Stimulated activated CD4-positive, alpha-beta T cell treated with anti-CD3 and anti-CD28 coated beads, Interleukin-2, amount 100 ng/mL, for 4 hours (primary cell): ENCODE measurements around the gene MCU.
"Not testable (repeated sequence)": the region's sequence is repeated elsewhere in the genome, so short reads cannot be mapped to it uniquely, and the experiment has no call there.

Experiments used
- DNase-seq: peaks from one replicate; pipeline ENCODE4 v3.0.0-alpha.2; 2020; ENCODE audit warnings: low read depth

The MCU gene

DNA sequence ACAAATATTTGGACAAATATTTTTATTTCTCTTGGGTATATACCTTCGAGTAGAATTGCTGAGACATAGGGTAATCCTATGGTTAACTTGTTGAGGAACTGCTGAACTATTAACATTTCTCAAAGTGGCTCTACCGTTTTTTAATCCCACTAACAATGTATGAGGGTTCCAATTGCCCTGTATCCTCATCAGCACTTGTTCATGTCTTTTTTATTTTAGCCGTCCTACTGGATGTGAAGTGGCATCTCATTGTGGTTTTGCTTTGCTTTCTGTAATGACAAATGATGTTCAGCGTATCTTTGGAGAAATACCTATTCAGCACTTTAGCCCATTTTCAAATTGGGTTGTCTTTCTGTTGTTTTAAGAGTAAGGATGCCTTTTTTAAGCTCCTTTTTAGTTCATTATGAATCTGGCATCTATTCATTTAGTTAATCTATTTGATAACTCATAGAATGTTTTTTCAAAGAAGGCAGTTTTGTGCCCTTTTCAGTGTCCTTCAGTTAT is 40.0 kb downstream of the MCU start:
- no peak for DNase-seq

DNA sequence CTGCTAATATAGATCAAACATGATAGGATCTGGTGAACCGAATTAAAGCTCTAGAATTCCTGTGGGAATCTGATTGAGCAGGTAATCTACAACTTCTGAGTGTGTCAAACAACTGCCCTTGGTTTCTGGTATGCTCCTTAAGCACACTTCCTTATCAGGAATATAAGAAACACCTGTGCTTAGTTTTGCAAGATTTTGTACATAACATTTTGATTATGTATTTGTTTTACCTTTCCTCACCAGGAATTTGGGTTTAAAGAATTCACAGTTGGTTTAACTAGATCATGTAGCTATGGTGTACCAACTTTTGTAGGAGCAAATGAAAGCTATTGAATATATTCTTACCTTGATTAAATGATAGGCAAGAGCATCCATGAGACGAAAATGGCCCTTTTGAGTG is 40.6 kb downstream of the MCU start:
- DNase-seq: no peak

DNA sequence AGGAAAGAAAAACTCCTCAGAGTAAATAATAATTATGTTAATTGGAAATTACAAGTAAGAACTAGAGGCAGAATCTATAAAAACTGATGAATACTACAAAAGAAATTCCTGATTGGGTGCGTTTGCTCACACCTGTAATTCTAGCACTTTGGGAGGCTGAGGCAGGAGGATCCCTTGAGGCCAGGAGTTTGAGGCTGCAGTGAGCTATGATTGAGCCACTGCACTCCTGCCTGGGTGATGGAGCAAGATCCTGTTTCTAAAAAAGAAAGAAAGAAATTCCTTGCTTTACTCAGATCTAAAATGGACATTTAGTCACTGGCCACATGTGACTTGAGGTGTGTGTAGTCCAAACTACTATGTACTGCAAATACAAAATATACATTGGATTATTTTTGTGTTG is 42.0 kb downstream of the MCU start:
- no peak for DNase-seq

DNA sequence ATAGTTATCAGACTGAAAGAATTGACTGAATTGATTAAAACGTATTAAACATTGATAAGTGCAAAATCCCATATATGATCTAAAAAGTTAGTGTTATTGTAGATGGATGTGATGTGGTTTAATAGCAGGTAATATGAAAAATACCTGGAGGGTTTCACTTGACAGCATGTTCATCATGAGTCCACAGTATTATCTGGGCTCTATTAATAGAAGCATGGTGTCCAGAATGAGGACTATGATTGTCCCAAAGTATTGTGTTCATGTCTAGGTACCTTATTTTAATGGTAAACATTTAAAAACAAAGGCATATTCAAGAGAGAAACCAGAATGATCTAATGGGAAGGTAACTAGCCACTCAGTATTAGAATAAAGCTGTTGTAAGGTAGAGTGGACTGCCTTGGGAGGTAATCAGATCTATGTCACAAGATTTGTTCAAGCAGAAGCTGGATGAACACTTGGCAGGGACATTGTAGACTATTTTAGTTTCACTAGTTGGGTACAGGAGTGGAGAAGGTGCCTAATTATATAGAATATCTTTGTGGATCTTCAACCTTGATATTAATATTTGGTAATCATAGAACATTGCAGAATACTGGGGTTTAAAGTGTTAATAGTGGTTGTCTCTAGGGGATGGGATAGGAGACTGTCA is 43.5 kb downstream of the MCU start:
- no peak for DNase-seq

DNA sequence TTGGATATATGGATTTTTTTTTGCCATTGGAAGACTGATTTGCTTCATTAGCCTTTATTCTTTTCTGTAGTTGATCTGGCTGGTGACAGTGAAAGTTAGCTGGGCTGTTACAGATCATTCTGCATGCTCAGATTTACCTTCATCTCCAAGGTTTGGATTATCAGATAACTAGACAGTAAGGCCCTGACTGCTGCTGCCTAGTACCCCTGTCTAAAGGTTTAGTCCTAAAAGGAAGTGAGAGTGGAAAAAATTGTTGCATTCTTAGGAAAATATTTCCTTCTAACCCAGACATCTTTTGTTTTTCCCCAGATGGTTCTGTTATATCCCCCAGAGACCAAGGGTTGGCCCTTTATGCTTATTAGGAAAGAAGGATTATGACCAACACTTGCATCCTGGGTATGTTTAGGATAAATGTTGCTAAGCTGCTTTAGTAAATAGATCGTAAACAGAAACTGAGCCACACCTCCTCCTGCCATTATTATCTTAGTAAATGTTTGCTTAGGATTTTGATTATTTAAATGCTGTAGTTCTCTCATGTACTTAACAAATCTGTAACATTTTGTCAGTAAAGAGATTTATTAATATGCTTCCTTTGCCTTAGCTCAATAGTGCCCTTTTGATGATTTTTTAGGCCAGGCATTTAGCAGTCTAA is 44.4 kb downstream of the MCU start:
- no peak for DNase-seq

DNA sequence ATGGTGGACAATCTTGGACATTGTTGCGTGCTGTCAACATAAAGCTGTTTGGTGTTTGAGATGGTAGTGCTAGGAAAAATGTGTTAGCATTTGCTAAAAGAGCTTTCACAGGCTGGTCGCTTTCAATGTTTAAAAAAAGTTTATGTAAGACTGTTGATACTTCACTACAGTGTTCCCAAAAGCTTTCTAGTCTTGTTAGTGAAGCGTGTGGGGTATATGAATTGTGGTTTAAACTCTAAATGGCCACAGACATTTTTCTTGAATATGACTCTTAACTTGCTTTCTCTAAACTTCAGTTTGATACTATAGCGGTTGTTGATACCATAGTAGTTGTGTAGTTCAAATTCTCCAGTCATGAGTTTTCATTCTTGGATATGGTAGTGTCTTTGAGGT is 44.9 kb downstream of the MCU start:
- DNase-seq: no peak

DNA sequence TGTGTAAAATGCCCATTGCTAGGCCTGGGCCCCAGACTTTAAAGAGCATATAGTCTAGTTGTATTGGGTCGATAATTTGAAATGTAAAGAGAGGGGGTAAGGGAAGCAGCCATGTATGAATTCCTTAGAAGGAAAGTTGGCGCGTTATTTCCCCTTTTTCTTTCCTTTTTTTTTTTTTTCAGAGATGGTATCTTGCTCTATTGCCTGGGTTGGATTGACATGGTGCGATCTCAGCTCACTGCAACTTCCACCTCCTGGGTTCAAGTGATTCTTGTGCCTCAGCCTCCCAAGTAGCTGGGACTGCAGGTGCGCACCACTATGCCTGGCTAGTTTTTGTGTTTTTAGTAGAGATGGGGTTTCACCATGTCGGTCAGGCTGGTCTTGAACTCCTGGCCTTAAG is 45.4 kb downstream of the MCU start:
- not testable (repeated sequence) for DNase-seq

DNA sequence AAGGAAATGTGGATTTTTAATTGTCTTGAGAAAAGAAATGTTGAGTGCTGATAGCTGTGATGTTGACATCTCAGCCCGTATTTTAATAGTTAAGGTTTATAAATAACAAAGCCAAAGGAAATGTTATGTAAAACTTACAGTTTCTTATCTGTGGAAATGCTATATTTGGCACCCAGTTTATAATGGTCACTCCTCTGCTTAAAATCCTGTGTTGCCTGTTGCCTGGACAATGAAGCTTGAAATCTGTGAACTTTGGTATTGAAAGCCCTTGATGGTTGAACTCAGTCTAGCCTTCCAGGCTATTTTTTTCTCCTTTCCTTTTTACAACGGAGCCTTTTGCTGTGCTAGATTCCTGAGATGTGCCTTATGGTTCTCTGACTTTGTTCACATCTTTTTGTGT is 46.5 kb downstream of the MCU start:
- no peak for DNase-seq

DNA sequence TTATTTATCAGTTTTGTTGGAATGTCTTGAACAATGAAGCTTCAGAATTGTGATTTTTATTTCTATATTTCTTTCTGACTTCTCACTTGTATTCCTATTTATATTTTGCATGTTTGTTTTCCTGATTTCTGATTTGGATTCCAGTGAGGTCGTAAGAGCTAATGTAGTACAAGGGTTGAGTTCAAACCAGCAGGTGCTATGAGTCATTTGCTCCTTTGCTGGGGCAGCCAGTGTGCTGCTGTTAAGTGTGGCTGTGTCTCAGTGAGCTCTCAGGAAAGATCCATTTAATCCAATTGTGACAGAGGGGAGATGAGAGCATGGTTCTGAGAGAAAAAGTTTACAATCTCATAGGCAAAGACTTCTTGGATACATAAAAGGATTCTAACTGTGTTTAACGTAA is 48.6 kb downstream of the MCU start:
- no peak for DNase-seq

DNA sequence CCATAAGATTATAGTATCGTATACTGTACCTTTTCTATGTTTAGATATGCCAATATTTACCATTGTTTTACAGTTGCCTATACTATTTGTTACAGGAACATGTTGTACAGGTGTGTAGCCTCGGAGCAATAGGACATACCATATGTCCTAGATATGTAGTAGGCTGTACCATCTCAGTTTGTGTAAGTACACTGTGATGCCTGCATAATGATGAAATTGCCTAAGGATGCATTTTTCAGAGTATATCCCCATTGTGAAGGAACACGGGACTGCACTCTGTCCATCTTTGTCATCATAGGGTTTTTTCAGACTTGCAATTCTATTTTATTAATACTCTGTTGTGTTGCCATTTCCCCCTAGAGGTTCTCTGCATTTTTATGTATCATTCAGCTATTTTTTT is 50.1 kb downstream of the MCU start:
- no peak for DNase-seq

DNA sequence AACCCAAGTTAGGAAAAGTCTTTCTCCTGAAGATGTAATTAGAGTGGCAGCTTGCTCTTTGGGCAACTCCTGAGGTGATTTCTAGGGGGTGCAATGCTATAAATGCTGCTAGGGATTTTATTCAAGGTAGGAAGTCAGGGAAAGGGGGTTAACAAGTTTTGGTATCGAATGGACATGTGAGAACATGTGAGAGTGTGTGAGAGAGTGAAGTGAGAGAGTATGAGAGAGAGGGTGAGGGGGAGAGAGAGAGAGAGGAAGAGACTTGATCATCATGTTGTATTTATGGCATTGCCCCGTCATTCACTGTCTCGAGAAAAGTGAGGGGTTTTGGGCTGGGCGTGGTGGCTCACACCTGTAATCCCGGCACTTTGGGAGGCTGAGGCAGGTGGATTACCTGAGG is 50.9 kb downstream of the MCU start:
- DNase-seq: no peak

DNA sequence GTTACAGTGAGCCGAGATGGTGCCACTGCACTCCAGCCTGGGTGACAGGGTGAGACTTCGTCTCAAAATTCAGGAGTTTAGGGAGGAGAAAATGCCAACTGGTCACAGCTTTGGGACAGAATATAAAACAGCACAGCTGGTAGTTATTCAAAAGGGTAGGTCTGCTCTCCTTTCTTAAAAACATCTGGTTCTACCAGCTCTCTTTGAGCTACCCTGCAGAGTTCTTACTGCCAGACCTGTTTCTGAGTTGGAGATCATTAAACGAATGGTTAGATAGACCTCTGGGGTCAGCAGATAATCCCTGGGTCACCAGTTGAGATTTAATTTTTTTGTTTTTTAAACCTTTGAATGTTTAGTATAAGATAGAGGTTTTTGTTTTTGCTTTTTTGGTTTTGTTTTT is 52.6 kb downstream of the MCU start:
- no peak for DNase-seq

DNA sequence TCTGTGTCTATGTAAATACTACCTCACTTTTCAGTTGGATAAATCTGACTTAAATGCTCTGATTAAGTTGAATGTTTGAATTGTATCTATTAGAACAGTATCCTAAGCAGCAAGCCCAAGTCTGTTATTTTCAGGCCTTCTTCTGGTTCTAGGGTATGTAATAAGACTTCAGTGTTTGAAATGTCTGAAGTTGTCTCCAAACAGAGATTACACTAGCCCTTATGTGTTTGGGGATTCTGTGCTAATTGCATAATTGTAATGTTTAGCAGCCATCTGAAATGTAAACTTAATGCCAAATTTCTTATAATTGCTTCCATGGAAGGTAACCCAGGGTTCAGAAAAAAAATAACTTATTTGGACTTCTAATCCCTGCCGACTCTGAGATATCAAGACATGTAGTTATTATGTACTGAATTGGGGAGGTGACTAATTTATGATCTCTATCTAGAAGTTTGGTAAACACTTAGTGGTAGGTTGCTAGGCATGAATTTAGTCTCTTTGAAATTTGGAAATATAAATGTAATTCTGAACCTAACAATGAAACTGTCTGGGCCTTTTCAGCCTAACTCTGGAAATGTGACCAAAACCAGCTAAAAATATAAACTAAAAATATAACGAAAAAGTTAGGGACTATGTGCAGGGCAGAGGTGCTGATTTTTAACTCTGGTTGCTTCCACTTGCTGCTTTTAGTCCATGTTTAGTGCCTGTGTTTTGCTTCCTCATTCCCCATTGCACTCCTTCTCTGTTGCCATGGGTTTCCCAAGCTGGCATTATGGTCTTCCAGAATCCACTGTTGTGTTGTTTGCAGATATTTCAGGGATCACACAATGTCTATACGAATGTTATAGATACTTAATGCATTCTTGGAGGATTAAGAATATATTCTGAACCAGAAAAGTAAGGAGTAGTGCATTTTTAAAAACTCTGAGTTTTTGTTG is 54.8 kb downstream of the MCU start:
- DNase-seq: no peak

DNA sequence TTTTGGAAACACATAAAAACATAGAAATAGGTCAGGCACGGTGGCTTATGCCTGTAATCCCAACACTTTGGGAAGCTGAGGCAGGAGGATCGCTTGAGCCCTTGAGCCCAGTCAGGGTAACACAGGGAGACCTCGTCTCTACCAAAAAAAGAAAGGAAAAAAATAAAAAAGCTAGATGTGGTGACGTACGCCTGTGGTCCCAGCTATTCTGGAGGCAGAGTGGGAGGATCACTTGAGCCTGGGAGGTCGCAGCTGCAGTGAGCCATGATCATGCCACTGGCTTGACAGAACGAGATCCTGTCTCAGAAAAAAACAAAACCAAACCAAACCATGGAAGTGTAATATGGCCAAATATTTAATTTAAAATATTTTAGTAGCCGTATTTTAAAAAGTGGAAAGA is 55.6 kb downstream of the MCU start:
- no peak for DNase-seq

DNA sequence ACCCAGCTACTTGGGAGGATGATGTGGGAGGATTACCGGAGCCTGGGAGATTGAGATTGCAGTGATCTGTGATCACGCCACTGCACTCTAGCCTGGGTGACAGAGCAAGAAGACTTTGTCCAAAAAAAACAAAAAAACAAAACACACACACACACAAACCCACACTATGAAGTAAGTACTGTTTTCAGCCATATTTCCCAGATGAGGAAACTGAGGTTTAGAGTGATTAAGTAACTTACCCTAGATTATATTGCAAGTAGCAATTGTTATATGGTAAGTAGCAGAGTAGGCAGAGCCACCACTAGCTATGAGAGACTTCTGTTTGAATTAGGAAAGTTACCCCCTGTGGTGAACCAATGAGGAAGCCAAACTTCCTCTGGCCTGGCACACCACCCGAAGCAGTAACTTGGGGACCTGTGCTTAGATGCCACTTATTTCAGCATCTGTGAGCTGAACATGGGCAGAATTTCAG is 61.9 kb downstream of the MCU start:
- DNase-seq: no peak

DNA sequence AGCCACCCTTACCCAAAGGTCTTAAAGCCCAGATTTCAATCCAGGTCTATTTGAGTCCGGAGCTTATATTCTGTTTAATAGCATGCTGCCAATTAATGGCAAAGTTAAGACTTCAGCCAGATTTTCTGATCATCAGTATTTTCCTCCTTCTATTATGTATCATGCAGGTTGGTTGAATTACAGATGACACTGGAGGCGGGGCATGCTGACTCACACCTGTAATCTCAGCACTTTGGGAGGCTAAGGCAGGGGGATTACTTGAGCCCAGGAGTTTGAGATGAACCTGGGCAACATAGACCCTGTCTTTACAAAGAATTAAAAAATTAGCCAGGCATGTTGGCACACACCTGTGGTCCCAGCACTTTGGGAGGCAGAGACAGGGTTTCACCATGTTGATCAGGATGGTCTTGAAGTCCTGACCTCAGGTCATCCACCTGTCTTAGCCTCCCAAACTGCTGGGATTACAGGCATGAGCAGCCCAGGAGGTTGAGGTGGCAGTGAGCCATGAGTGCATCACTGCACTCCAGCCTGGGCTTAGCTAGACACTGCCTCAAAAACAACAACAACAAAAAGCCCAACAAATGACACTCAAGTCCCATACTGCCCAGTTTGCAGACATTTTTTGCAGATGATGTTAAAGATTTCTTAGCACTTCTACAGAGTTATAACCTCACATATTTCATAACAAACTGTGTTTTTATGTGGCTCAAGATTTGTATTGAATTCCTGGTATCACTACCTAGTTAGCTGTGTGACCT is 62.5 kb downstream of the MCU start:
- DNase-seq: no peak

DNA sequence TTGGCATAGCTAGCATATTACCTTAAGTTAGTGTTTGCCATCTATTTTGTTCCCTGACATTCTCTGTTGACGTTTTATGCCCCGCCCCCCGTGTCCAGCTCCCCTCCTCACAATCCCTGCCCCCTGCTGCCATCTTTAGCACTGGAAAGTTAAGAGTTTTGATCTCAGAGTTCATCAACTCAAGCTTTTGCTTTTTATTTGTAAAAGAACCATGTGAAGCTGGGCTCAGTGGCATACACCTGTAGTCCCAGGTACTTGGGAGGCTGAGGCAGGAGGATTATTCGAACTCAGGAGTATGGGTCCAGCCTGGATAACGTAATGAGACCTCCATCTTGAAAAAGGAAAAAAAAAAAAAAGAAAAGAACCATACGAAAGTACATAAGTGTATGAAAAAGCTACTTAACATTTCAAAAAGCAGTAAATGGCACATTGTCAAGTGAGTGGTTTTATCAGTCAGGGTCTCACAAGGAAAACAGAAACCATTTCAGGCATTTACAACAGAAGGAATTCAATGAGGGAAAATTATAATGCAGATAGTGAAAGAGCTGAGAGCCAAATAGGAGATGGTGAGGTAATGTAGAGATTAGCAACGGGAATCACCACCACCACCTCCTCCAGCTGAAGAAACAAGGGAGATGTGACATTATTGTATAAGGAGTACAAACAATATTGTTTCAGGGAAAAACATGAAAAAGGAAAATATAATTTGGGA is 64.9 kb downstream of the MCU start:
- DNase-seq: no peak

DNA sequence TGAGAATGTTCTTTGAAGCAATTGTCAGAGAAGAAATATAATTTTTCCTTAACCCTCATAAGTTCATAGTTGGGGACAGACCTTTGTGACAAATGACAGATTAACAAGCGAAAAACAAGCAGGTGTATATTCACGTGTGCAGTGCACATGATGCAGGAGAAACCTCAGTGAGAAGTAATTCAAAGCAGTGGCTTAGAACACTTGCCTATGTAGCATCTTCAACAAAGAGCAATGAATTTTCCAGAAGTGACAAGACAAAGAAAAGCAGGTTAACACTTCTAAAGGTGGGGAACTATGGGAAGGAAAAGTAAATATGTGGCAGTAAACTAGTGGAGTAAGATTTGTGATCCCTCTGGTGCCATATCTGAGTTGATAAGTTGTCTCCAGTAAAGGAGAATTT is 65.8 kb downstream of the MCU start:
- DNase-seq: no peak

DNA sequence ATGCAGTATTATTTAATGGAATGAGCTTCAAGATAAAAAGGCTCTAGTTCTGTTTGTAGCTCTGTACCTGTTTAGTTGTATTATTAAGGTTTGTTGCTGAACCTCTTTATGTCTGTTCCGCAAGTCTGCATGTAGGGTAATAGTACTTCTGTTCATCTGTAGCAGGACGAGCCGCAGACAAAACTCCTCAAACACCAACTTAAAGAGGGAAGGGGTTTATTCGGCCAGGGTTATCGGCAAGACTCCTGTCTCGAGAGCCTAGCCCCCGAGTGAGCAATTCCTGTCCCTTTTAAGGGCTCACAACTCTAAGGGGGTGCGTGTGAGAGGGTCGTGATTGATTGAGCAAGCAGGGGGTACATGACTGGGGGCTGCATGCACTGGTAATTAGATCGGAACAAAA is 67.0 kb downstream of the MCU start:
- not testable (repeated sequence) for DNase-seq

DNA sequence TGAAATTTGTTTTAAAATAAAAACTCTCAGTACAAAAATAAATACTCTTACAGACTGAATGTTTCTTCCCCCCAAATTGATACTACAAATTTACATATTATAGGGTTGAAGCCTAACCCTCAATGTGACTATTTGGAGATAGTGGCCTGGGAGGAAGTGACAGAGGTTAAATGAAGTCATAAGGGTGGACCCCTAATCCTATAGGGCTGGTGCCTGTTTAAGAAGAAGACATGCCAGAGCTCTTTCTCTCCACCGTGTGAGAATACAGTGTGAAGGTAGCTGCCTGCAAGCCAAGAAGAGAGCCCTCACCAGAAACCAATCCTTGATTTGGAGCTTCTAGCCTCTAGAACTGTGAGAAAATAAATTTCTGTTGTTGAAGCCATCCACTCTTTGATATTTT is 67.6 kb downstream of the MCU start:
- DNase-seq: no peak

DNA sequence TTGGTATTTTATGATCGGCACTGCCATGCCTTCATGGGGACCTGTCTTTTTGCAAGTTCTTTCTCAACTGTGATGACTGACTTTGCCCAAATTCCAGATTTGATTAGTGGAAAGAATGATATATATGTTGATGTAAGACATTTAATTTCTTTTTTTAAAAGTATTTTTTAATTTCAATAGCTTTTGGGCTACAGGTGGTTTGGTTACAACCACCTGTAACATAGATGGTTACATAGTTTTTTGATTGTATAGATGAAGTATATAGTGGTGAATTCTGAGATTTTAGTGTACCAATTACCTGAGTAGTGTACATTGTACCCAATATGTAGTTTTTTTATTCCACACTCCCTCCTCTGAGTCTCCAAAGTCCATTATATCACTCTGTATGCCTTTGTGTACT is 69.6 kb downstream of the MCU start:
- DNase-seq: no peak
